Loucy (cell line): ENCODE measurements around the gene SPPL3.

Source experiments
- EZH2phosphoT487 ChIP-seq: fragments of 200-600 bp; IDR thresholded peaks from 2 replicates; pipeline ENCODE4 v1.6.1; 2018; ENCODE audit warnings: antibody characterized with exemption, mild to moderate bottlenecking, moderate library complexity, borderline replicate concordance
- TF ChIP-seq, protein P1 (sequence below): fragments of 200-600 bp; sonication (generic); conservative IDR thresholded peaks from 2 replicates; pipeline ENCODE4 v1.5.1; 2014; ENCODE audit warnings: mild to moderate bottlenecking, antibody characterized with exemption, low read length

DNA sequence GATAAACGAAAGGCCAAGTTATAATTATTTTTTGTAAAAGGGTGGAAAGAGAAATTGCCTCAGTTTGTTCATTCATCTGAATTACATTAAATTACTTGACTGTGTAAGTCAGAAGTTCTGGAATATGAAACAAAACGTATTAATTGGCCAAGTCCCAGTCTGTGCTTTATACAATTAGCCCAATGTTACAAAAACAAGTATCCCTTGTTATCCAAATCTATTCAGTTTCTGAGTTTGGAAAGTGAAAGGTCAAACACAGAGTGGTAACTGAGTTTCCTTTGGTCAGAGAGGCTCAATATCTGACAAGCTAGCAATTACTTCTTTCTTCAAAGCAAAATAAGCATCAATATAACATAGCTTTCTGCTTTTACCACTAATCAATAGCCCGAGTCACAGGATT, 62.6 kb downstream of the SPPL3 start:
- TF ChIP-seq EZH2phosphoT487 = no peak
- TF ChIP-seq, protein P1, sequence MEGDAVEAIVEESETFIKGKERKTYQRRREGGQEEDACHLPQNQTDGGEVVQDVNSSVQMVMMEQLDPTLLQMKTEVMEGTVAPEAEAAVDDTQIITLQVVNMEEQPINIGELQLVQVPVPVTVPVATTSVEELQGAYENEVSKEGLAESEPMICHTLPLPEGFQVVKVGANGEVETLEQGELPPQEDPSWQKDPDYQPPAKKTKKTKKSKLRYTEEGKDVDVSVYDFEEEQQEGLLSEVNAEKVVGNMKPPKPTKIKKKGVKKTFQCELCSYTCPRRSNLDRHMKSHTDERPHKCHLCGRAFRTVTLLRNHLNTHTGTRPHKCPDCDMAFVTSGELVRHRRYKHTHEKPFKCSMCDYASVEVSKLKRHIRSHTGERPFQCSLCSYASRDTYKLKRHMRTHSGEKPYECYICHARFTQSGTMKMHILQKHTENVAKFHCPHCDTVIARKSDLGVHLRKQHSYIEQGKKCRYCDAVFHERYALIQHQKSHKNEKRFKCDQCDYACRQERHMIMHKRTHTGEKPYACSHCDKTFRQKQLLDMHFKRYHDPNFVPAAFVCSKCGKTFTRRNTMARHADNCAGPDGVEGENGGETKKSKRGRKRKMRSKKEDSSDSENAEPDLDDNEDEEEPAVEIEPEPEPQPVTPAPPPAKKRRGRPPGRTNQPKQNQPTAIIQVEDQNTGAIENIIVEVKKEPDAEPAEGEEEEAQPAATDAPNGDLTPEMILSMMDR = no peak
